GM18526 (cell line): Measurements from ENCODE around the gene XDH.

Experiments used
- POLR2A ChIP-seq: IDR thresholded peaks from 3 replicates; pipeline ENCODE4 v1.6.1; 2011; ENCODE audit not compliant: insufficient read length; ENCODE audit errors: extremely low read depth

The XDH gene

DNA sequence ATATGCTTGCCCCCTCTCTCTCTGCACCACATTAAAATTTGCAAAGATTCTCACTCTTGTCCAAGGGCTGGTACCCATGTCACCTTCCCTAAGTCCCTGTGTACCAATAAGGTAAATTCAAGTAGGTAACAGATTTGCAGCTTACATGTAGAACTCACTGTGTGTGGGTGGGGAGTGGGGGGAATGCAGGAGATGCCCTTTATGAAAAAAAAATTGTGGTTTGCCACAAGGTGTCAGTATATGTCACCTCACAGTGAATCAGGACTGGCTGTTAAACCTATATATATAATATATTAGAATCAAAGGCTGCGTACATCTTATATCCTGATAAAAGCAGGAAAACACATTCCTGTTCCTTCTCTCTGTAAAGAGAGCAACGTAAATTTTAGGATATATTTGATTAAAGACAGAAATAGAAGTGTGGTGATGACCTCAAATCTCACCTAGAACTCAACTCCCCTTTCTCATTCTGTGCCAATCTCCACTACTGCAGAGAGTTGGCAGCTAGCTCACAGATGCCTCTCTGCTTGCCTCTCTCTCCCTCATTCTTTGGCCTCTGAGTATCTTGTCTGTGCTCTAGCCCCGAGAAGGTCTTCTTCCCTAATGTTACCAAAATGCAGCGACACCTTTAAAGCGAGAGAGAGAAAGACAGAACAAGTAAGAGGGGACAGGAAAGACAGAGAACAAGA, 536 bp downstream of the XDH start:
- TF ChIP-seq POLR2A, result no peak

DNA sequence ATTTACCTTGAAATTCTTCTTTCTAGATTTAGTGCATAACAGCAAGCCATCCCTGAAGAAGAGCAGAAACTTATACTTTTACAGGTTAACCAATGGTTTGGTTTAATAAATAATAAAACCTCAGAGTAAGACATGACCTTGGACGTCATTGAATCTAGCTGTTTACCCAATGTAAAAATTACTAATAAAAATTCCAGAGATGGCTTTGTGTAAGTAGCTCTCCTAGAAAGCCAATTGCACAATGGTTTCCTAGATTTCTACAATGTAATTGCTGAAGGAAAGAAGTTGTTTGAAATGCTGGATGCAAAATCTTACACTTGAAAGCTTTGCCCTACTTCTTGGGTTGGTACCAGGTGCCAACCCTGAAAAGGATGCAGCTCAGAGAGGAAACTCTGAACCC, 1.5 kb downstream of the XDH start:
- no peak for TF ChIP-seq POLR2A

DNA sequence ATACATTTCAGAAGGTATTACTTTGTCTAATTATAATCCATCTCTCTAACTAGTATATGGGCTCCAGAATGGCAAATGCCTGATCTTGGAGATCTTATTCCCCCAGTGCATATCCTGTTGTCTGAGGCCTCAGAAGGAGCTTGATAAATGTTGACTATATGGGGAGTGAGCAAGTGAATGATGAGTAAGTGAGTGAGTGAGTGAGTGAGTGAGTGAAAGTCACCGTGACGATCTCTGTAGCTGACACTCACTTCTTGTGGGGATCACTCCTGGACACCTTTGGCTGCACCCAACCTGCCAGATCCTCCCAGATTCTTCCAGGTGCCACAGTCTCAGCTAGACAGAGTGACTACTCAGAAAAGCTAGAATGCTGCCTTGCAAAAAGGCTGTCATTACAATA, 2.8 kb downstream of the XDH start:
- TF ChIP-seq POLR2A, result no peak

DNA sequence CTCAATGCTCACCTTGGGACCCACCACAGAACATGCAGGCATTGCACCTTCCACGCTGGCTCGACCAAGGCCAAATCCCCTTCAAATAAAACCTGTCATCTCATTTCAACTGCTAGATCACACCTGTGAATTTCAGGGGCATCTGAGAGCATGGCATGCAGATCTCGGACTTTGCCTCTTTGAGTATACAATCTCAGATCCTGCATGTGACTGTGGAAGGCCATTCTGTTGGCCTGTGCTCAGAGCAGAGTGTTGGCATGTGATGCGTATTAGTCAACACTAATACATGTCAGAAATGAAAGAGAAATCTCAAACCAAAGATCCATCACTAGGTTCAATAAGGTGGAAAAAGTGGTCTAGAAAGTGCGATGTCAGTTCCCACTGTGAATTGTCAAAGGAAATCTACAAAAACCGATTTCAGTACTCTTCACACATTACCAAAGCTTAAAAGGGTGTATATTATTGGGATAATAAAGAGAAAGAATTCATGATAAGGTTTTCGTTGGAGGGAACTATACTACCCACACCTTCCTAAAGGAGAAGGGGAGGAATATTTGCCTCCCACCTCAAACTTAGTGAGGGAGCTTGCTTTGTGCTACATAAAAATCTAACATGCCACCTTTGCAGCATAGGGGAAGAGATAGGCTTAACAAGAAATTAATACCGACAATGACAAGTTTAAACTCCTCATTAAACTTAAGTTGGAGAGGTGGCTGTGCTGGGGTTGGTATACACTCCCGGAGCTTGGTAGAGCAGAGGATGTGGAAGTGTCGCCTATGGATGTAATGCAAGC, 7.8 kb downstream of the XDH start:
- no peak for TF ChIP-seq POLR2A

DNA sequence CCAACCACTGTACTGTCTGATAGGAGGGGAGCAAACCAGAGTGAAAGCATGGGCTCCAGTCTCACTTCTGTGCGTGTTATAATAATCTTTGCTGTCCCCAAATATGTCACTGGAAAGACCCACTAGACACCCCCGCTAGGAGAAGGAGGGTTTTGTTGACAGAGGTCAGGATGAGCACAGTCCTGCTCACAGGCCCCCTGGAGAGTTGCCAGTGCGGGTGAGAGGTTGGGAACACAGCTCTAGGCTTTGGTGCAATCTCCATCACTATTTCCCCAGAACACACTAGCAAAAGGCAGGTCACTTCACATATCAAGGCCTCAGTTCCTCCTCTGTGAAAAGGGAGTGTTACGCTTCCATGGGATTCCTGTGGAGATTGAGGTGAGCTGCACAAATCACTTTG, 9.7 kb downstream of the XDH start:
- TF ChIP-seq POLR2A, result no peak

DNA sequence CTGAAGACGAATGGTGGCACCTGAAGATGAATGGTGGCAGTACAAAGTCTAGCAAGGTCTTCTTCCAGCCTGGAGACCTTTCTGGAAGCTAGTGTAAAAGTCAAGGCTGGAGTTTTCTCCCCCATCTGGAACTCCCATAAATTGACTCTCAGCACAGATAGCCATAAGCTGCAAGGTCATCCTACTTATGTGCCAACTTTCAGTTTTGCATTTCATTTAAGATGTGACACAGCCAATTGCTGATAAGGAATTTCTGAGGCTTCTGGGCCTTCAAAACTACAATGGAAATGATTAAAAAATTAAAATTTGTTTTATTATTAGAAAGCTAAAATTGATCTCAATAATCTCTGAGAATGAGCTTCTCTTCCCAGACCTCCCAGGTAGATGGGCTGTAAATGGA, 10.2 kb downstream of the XDH start:
- no peak for TF ChIP-seq POLR2A

DNA sequence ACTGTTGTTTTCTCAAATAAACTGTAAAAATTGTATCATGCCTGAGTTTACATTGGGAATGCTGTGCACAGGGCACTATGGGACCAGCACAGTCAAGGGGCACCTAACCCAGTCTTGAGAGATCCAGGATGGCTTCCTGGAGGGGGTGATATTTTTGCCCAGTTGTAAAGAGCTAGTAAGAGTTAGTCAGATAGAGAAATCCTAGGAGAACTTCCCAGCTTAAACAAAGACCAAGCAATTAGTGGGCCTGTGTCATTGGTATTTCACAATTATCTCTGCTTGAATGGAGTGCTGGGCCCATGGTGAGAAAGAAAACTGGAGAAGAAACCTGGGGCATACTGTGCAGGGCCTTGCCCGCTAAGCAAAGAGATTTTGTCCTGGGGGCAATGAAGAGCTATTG, 12.2 kb downstream of the XDH start:
- no peak for TF ChIP-seq POLR2A

DNA sequence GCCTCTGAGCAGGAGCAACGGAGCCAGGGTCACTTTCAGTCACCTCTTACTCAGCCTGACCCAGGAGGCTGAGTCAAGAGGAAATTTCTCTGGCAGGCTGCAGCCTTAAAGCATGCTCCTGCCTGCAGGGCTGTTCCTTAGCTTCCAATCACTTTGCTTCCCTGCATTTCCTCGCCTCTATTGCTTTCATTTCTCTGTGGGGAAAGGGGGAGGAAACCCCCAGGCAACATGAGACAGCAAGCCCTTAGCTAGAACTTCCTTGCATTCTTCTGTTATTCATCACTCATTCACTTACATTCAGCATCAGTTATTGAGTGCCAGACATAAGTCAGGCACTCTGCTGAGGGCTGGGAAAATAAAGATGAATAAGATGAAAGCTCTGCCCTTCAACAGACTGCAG, 13.0 kb downstream of the XDH start:
- no peak for TF ChIP-seq POLR2A

DNA sequence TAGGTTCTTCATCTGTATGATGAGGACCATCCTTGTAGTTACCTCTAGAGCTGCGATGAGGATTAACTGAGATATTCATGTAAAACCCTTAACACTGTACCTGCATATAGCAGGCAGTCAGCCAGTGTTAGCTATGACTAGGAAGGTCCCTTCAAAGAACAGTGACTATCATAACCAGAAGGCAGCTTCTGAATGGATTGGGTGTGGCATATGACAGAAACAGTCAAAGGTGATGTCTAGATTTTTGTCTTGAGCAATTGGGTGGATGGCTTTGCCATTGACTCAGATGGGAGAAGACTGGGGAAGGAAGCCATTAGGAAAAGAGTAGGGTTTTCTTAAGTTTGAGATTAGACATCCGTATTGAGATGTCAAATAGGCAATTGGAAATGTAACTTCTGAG, 15.7 kb downstream of the XDH start:
- TF ChIP-seq POLR2A, result no peak

DNA sequence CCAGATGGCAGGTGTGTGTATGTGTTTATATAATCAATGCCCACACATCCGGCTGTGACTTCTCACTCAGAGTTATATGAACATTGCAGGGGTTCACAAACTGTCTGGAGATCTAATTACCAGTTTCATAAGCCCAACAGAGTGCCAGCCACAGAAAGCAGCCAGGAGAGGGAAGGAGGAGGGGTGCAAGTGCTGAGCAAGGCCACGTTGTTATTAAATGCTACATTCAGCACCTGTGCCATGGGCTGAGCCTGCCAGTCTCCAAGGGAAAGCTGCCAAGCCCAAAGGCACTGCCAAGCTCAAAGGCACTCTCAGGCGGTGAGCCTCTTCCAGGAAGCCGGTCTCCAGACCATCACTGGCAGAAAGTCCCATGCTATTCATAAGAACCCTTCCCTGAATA, 17.4 kb downstream of the XDH start:
- TF ChIP-seq POLR2A, result no peak

DNA sequence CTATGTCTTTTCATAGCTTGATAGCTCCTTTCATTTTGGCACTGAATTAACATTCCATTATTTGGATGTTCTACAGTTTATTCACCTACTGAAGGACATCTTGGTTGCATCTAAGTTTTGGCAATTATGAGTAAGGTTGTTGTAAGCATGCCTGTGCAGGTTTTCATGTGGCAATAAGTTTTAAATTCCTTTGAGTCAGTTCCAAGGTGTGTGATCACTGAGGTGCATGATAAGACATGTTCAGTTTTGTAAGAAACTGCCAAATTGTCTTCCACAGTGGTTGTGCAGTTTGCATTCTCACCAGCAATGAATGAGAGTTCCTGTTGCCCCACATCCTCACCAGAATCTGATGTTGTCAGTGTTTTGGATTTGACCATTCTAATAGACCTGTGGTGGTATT, 24.2 kb downstream of the XDH start:
- TF ChIP-seq POLR2A, result no peak

DNA sequence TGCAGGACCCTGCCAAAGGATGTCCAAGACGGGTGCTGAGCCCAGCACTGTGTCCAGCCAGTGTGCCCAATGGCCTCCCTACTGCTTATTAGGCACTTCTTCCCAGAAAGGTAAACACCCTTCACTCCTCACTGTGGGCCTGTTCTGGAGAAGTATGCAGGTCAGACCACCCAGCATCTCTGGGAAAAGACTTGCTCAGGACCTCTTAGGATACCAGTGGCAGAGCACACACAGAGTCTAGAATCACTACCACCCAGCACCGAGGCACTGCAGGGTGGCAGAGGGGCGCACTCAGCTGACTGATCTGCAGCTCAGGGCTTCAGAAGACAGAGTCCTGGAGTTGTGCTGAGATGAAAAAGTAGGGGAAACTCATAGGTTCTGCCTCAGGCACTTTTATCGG, 25.8 kb downstream of the XDH start:
- no peak for TF ChIP-seq POLR2A

DNA sequence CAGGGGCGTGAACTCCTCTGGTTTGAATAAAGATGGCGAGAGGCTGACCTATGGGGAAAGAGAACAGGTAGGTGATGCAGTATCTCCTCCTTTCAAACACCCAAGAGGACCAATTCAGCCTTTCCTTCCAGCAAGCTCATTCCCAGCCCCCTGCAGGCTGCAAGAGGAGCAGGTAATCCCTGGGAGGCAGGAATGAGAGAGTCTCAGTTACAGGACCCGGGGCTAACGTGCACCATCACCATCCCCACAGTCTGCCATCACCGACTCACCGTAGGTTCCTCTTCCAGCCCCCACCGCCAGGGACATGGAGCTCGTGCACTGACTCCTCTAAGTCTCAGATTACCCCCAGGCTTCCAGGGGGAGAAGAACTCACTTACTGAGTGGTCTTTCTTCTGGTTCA, 26.7 kb downstream of the XDH start:
- TF ChIP-seq POLR2A, result no peak

DNA sequence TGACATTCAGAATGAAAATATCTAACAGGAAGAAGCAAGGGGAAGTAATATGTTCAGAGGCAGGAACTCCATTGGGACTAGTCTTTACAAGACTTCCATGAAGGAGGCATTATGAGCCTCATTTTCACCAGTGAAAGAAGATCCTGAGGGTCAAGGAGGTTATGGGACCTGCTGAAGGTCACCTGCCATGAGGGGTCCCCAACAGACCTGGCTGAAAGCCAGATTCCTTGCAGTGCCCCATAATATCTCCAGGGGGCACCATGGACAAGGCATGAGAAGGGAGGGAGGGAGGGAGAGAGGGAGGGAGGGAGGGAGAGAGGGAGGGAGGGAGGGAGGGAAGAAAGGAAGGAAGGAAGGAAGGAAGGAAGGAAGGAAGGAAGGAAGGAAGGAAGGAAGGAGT, 27.9 kb downstream of the XDH start:
- TF ChIP-seq POLR2A, result no peak

DNA sequence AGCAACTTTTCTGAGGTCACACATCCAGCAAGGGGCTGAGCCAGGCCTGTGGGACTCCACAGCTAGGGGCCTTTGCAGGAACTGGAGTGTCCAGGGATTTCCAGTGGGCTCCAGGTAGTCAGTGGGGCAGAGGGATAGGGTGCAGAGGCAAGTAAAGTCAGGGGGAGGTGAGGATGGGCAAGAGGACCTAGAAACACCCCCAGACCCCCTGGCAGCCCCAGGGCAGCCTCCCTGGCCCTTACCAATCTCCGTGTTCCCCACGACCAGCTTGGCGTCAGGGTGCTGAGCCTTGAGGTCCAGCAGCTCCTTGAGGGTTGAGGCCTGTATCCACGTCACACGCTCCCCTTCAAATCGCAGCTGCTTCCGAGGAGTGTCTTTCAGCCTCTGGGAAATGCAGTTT, 28.4 kb downstream of the XDH start:
- TF ChIP-seq POLR2A, result no peak

DNA sequence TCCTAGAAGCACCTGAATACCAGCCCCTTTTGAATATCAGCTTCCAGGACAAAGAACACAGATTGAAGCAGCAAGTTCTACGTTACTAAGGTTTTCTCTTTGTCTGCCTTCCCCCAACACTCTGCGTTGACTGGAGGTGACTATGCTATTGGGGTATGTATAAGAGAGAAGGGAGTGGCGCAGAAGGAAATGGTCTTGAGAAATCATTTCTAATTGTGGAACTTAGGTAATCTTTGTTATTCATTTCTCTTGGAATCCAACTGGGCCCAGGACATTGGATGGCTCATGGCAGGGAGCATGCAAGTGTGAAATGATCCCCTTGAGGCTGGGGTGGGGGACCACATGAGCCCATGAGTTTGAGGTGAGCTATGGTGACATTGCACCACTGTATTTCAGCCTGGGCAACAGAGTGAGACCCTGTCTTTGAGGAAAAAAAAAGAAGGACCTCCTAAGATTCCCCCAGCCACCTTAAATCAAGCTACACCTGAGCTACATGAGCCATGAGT, 29.7 kb downstream of the XDH start:
- no peak for TF ChIP-seq POLR2A

DNA sequence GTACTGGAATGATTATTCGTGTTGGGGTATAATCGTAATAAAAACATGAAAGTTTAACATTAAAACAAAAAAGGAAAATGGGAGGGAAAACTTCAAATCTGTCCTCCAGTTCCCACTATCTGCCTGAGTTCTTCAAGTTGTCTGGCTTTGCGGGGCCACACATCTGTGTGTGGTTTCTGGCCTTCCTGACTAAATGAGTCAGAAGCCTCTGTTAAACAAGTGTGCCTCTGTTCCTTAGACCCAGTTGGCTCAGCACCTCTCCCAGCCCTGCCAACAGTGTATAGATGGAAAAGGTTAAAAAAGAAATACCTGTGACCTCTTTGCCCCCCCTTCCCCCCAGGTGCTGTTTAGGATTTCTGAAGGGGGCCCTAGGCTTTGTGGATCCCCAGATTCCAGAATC, 30.2 kb downstream of the XDH start:
- no peak for TF ChIP-seq POLR2A
